Midbrain (tissue), 1 donor: ENCODE results near the gene SALL1.
A peak's percentile ranks its signal among the peaks of the same experiment; 100 is the strongest.

ENCODE experiments used
- DNase-seq: peaks from one replicate; lab custom pipeline; 2025; lab: John Stamatoyannopoulos, UW

Gene SALL1

GRCh38 chr16:51150888-51151320 is at the start of gene SALL1:
SALL1 (minus strand) TSS chr16:51151270; CDS start chr16:51151241, 29 bp downstream.
- DNase-seq, result peak; percentile 77

- DNase-seq, result no peak
Observed at GRCh38 chr16:51200793-51201192, 49.7 kb upstream of the SALL1 start.

- DNase-seq, result no peak
Observed at GRCh38 chr16:51197953-51198748, 47.1 kb upstream of the SALL1 start.

- DNase-seq, result no peak
Observed at GRCh38 chr16:51193879-51194278, 42.8 kb upstream of the SALL1 start.

GRCh38 chr16:51184702-51185433 is 33.8 kb upstream of the SALL1 start:
- no peak for DNase-seq

- no peak for DNase-seq
Observed at GRCh38 chr16:51181503-51181811, 30.4 kb upstream of the SALL1 start.

GRCh38 chr16:51180719-51181502 is 29.8 kb upstream of the SALL1 start:
- no peak for DNase-seq

- DNase-seq, result no peak
Observed at GRCh38 chr16:51175081-51175480, 24.0 kb upstream of the SALL1 start.

GRCh38 chr16:51172368-51172767 is 21.3 kb upstream of the SALL1 start:
- DNase-seq, result no peak

GRCh38 chr16:51168755-51169154 is 17.7 kb upstream of the SALL1 start:
- DNase-seq, result no peak

GRCh38 chr16:51167170-51167895 is 16.3 kb upstream of the SALL1 start:
- no peak for DNase-seq

GRCh38 chr16:51166541-51166940 is 15.5 kb upstream of the SALL1 start:
- DNase-seq, result no peak

- no peak for DNase-seq
Observed at GRCh38 chr16:51166091-51166490, 15.0 kb upstream of the SALL1 start.

- DNase-seq, result no peak
Observed at GRCh38 chr16:51165043-51165442, 14.0 kb upstream of the SALL1 start.

- DNase-seq, result no peak
Observed at GRCh38 chr16:51164574-51164973, 13.5 kb upstream of the SALL1 start.

GRCh38 chr16:51163894-51164566 is 13.0 kb upstream of the SALL1 start:
- DNase-seq, result no peak

- no peak for DNase-seq
Observed at GRCh38 chr16:51163366-51163765, 12.3 kb upstream of the SALL1 start.

- DNase-seq, result no peak
Observed at GRCh38 chr16:51161440-51162195, 10.5 kb upstream of the SALL1 start.

GRCh38 chr16:51159865-51160264 is 8.8 kb upstream of the SALL1 start:
- no peak for DNase-seq

- DNase-seq, result no peak
Observed at GRCh38 chr16:51159296-51159695, 8.2 kb upstream of the SALL1 start.

- DNase-seq, result no peak
Observed at GRCh38 chr16:51157698-51158097, 6.6 kb upstream of the SALL1 start.
